Measurements from ENCODE around the gene RGS14.
"Not testable (repeated sequence)": the region's sequence is repeated elsewhere in the genome, so short reads cannot be mapped to it uniquely, and the experiment has no call there.

The RGS14 gene

GRCh38 chr5:177358370-177358819 lies 671 bp downstream of the RGS14 start:
- Histone ChIP-seq H3K4me3 (ENCODE audit: insufficient read depth, low read depth, low read length, poor library complexity, severe bottlenecking) (peak overlapping the region; percentile 90), H3K36me3 (ENCODE audit: control insufficient read depth, insufficient read depth, low read length) (peaks cover 4% of the 10 kb centered on the region), H3K27me3 (replicated peaks; ENCODE audit: control insufficient read depth, insufficient read depth, low read length, poor library complexity, severe bottlenecking) (no peaks in the 10 kb centered on the region), H3K27ac (ENCODE audit: insufficient read depth, low read length, poor library complexity, severe bottlenecking) (peak overlapping the region; percentile 80), H3K4me1 (ENCODE audit: control insufficient read depth, insufficient read depth, low read length, poor library complexity, severe bottlenecking) (peaks cover 60% of the 10 kb centered on the region), H3K9me3 (ENCODE audit: control insufficient read depth, low read length) (no peaks in the 10 kb centered on the region)
- DNase-seq: no peak

GRCh38 chr5:177359451-177359851 lies 1.7 kb downstream of the RGS14 start:
- H3K4me3 ChIP-seq (ENCODE audit: insufficient read depth, low read depth, low read length, poor library complexity, severe bottlenecking): peak overlapping the region; percentile 90
- H3K4me1 ChIP-seq (ENCODE audit: control insufficient read depth, insufficient read depth, low read length, poor library complexity, severe bottlenecking): peaks cover 70% of the 10 kb centered on the region
- peaks cover 4% of the 10 kb centered on the region for H3K36me3 ChIP-seq (ENCODE audit: control insufficient read depth, insufficient read depth, low read length)
- no peaks in the 10 kb centered on the region for H3K27me3 ChIP-seq (replicated peaks; ENCODE audit: control insufficient read depth, insufficient read depth, low read length, poor library complexity, severe bottlenecking)
- no peak for DNase-seq
- peak overlapping the region; percentile 80 for H3K27ac ChIP-seq (ENCODE audit: insufficient read depth, low read length, poor library complexity, severe bottlenecking)
- no peaks in the 10 kb centered on the region for H3K9me3 ChIP-seq (ENCODE audit: control insufficient read depth, low read length)

- Histone ChIP-seq H3K9me3 (ENCODE audit: control insufficient read depth, low read length) (no peaks in the 10 kb centered on the region), H3K4me1 (ENCODE audit: control insufficient read depth, insufficient read depth, low read length, poor library complexity, severe bottlenecking) (peaks cover 74% of the 10 kb centered on the region), H3K36me3 (ENCODE audit: control insufficient read depth, insufficient read depth, low read length) (peaks cover 4% of the 10 kb centered on the region), H3K27ac (ENCODE audit: insufficient read depth, low read length, poor library complexity, severe bottlenecking) (peak overlapping the region; percentile 80), H3K4me3 (ENCODE audit: insufficient read depth, low read depth, low read length, poor library complexity, severe bottlenecking) (peak overlapping the region; percentile 1), H3K27me3 (replicated peaks; ENCODE audit: control insufficient read depth, insufficient read depth, low read length, poor library complexity, severe bottlenecking) (no peaks in the 10 kb centered on the region)
- DNase-seq: no peak
Observed at GRCh38 chr5:177359860-177360259, 2.1 kb downstream of the RGS14 start.

- H3K4me1 ChIP-seq (ENCODE audit: control insufficient read depth, insufficient read depth, low read length, poor library complexity, severe bottlenecking): peaks cover 75% of the 10 kb centered on the region
- not testable (repeated sequence) for H3K36me3 ChIP-seq (ENCODE audit: control insufficient read depth, insufficient read depth, low read length); H3K4me3 ChIP-seq (ENCODE audit: insufficient read depth, low read depth, low read length, poor library complexity, severe bottlenecking); DNase-seq; H3K27me3 ChIP-seq (replicated peaks; ENCODE audit: control insufficient read depth, insufficient read depth, low read length, poor library complexity, severe bottlenecking); H3K9me3 ChIP-seq (ENCODE audit: control insufficient read depth, low read length)
- peak overlapping the region; percentile 88 for H3K27ac ChIP-seq (ENCODE audit: insufficient read depth, low read length, poor library complexity, severe bottlenecking)
Observed at GRCh38 chr5:177360740-177361139, 3.0 kb downstream of the RGS14 start.

- peaks cover 15% of the 10 kb centered on the region for H3K36me3 ChIP-seq (ENCODE audit: control insufficient read depth, insufficient read depth, low read length)
- peak overlapping the region; percentile 88 for H3K27ac ChIP-seq (ENCODE audit: insufficient read depth, low read length, poor library complexity, severe bottlenecking)
- no peak for DNase-seq
- no peaks in the 10 kb centered on the region for H3K9me3 ChIP-seq (ENCODE audit: control insufficient read depth, low read length)
- peak overlapping the region; percentile 47 for H3K4me3 ChIP-seq (ENCODE audit: insufficient read depth, low read depth, low read length, poor library complexity, severe bottlenecking)
- no peaks in the 10 kb centered on the region for H3K27me3 ChIP-seq (replicated peaks; ENCODE audit: control insufficient read depth, insufficient read depth, low read length, poor library complexity, severe bottlenecking)
- peaks cover 72% of the 10 kb centered on the region for H3K4me1 ChIP-seq (ENCODE audit: control insufficient read depth, insufficient read depth, low read length, poor library complexity, severe bottlenecking)
Observed at GRCh38 chr5:177361418-177362291, 3.9 kb downstream of the RGS14 start.

GRCh38 chr5:177362292-177362609 lies 4.5 kb downstream of the RGS14 start:
- Histone ChIP-seq H3K4me1 (ENCODE audit: control insufficient read depth, insufficient read depth, low read length, poor library complexity, severe bottlenecking) (peaks cover 66% of the 10 kb centered on the region), H3K9me3 (ENCODE audit: control insufficient read depth, low read length) (no peaks in the 10 kb centered on the region)

GRCh38 chr5:177362610-177363507 lies 5.1 kb downstream of the RGS14 start:
- peak overlapping the region; percentile 47 for H3K4me3 ChIP-seq (ENCODE audit: insufficient read depth, low read depth, low read length, poor library complexity, severe bottlenecking)
- peak; percentile 69 to 78 (median 73) for DNase-seq
- peak overlapping the region; percentile 88 for H3K27ac ChIP-seq (ENCODE audit: insufficient read depth, low read length, poor library complexity, severe bottlenecking)
- no peaks in the 10 kb centered on the region for H3K9me3 ChIP-seq (ENCODE audit: control insufficient read depth, low read length)
- H3K27me3 ChIP-seq (replicated peaks; ENCODE audit: control insufficient read depth, insufficient read depth, low read length, poor library complexity, severe bottlenecking): no peaks in the 10 kb centered on the region
- H3K4me1 ChIP-seq (ENCODE audit: control insufficient read depth, insufficient read depth, low read length, poor library complexity, severe bottlenecking): peaks cover 63% of the 10 kb centered on the region
- H3K36me3 ChIP-seq (ENCODE audit: control insufficient read depth, insufficient read depth, low read length): peaks cover 27% of the 10 kb centered on the region

More at GRCh38 chr5:177362292-177362609, 4.5 kb downstream of the RGS14 start:
- Histone ChIP-seq H3K4me3 (ENCODE audit: insufficient read depth, low read depth, low read length, poor library complexity, severe bottlenecking) (peak overlapping the region; percentile 47), H3K36me3 (ENCODE audit: control insufficient read depth, insufficient read depth, low read length) (peaks cover 21% of the 10 kb centered on the region), H3K27me3 (replicated peaks; ENCODE audit: control insufficient read depth, insufficient read depth, low read length, poor library complexity, severe bottlenecking) (no peaks in the 10 kb centered on the region), H3K27ac (ENCODE audit: insufficient read depth, low read length, poor library complexity, severe bottlenecking) (peak overlapping the region; percentile 88)
- DNase-seq: no peak

- Histone ChIP-seq H3K4me1 (ENCODE audit: control insufficient read depth, insufficient read depth, low read length, poor library complexity, severe bottlenecking) (peaks cover 61% of the 10 kb centered on the region), H3K27me3 (replicated peaks; ENCODE audit: control insufficient read depth, insufficient read depth, low read length, poor library complexity, severe bottlenecking) (no peaks in the 10 kb centered on the region), H3K4me3 (ENCODE audit: insufficient read depth, low read depth, low read length, poor library complexity, severe bottlenecking) (peak overlapping the region; percentile 47), H3K27ac (ENCODE audit: insufficient read depth, low read length, poor library complexity, severe bottlenecking) (peak overlapping the region; percentile 88), H3K9me3 (ENCODE audit: control insufficient read depth, low read length) (no peaks in the 10 kb centered on the region), H3K36me3 (ENCODE audit: control insufficient read depth, insufficient read depth, low read length) (peaks cover 34% of the 10 kb centered on the region)
- no peak for DNase-seq
Observed at GRCh38 chr5:177363565-177363964, 5.8 kb downstream of the RGS14 start.

GRCh38 chr5:177364159-177364962 lies 6.6 kb downstream of the RGS14 start:
- Histone ChIP-seq H3K36me3 (ENCODE audit: control insufficient read depth, insufficient read depth, low read length) (peaks cover 42% of the 10 kb centered on the region), H3K27ac (ENCODE audit: insufficient read depth, low read length, poor library complexity, severe bottlenecking) (no peak overlapping the region), H3K4me3 (ENCODE audit: insufficient read depth, low read depth, low read length, poor library complexity, severe bottlenecking) (no peak overlapping the region), H3K4me1 (ENCODE audit: control insufficient read depth, insufficient read depth, low read length, poor library complexity, severe bottlenecking) (peaks cover 54% of the 10 kb centered on the region), H3K9me3 (ENCODE audit: control insufficient read depth, low read length) (no peaks in the 10 kb centered on the region), H3K27me3 (replicated peaks; ENCODE audit: control insufficient read depth, insufficient read depth, low read length, poor library complexity, severe bottlenecking) (no peaks in the 10 kb centered on the region)
- DNase-seq: no peak
